HCT116 (cell line): ENCODE data around the gene IL5. TPM values are rescaled to one million over a fixed set of nuclear protein-coding genes. Genes with fewer than 3 reads are reported as not detected.

Experiments used
- ATAC-seq: fragments of 200-7000 bp; cut with Tn5 transposase; 2 replicates; pipeline ENCODE4 v1.9.1; 2020; ENCODE audit warnings: mild to moderate bottlenecking, moderate library complexity
- BruUV-seq: library from RNA; stranded (reverse); fragments of 400-500 nt; replicated peaks from 2 replicates; lab custom pipeline; 2021; lab: Mats Ljungman, UMichigan
- CTCF ChIA-PET: fragments of 300-600 bp; sonication (Branson Sonifier 250); formaldehyde crosslinking; loops from one replicate; lab custom pipeline; 2021; ENCODE audit warnings: antibody characterized with exemption; lab: Charles Lee
- POLR2A ChIA-PET: fragments of 300-600, 350-600 bp; sonication (Branson Sonifier 250); formaldehyde crosslinking; loops from one replicate; lab custom pipeline; 2021; ENCODE audit warnings: antibody characterized with exemption; lab: Charles Lee
- RAD21 ChIA-PET, 2 experiments: fragments of 300-600 bp; sonication (Branson Sonifier 250); formaldehyde crosslinking; loops; one replicate each; lab custom pipeline; 2023; ENCODE audit warnings: low total read pairs in 2 of 2; ENCODE audit not compliant: uncharacterized antibody in 2 of 2, unreplicated experiment in 2 of 2, low non-redundant PET in 1 of 2; lab: Charles Lee
- DNase-seq: peaks from one replicate; pipeline ENCODE4 v3.0.0-alpha.2; 2010; ENCODE audit warnings: low read depth, low spot score
- H2AFZ ChIP-seq: fragments of 200-600 bp; shearing (Covaris generic), sonication (generic); 2 replicates; pipeline ENCODE4 v1.6.1; 2017; ENCODE audit warnings: low read depth, mixed run types, mixed read lengths, antibody characterized with exemption, low read length; ENCODE audit not compliant: poor library complexity, severe bottlenecking
- H3K27ac ChIP-seq: 2 replicates; pipeline ENCODE4 v1.5.1; 2012; ENCODE audit warnings: low read depth, low read length
- H3K27me3 ChIP-seq: fragments of 200-600 bp; sonication (generic); 2 replicates; pipeline ENCODE4 v1.6.1; 2016; ENCODE audit warnings: mixed run types, low read length, mixed read lengths; ENCODE audit not compliant: insufficient read depth
- H3K36me3 ChIP-seq, 2 experiments: fragments of 200-500 bp in 1 of 2; fragments of 200-600 bp in 1 of 2; sonication (Bioruptor generic) in 1 of 2; sonication (generic) in 1 of 2; 2 replicates each; pipeline versions ENCODE4 v1.5.1 to v1.6.1; 2014 to 2016; ENCODE audit warnings: low read length in 2 of 2, inconsistent platforms in 1 of 2, mixed read lengths in 1 of 2, mixed run types in 1 of 2; ENCODE audit not compliant: insufficient read depth in 2 of 2, control insufficient read depth in 1 of 2
- H3K4me1 ChIP-seq, 2 experiments: fragments of 200-600 bp in 1 of 2; sonication (generic) in 1 of 2; 2 replicates each; pipeline versions ENCODE4 v1.5.1 to v1.6.1; 2012 to 2017; ENCODE audit warnings: low read length in 2 of 2, inconsistent platforms in 1 of 2, mild to moderate bottlenecking in 1 of 2, mixed read lengths in 1 of 2, mixed run types in 1 of 2, moderate library complexity in 1 of 2; ENCODE audit not compliant: insufficient read depth in 2 of 2, control insufficient read depth in 1 of 2
- H3K4me2 ChIP-seq: fragments of 200-600 bp; sonication (generic); 2 replicates; pipeline ENCODE4 v1.6.1; 2017; ENCODE audit warnings: mixed run types, low read length, mixed read lengths
- H3K4me3 ChIP-seq, 2 experiments: fragments of 200-600 bp in 1 of 2; sonication (generic) in 1 of 2; replicated peaks in 1 of 2; 2 replicates each; pipeline ENCODE4 v1.5.1; 2011 to 2016; ENCODE audit warnings: low read length in 2 of 2, control low read depth in 1 of 2, low read depth in 1 of 2, mild to moderate bottlenecking in 1 of 2, mixed read lengths in 1 of 2, mixed run types in 1 of 2
- H3K79me2 ChIP-seq: fragments of 200-600 bp; sonication (generic); 2 replicates; pipeline ENCODE4 v1.6.1; 2017; ENCODE audit warnings: mild to moderate bottlenecking, mixed run types, low read length, moderate library complexity, mixed read lengths; ENCODE audit not compliant: insufficient read depth
- H3K9ac ChIP-seq: fragments of 200-600 bp; sonication (generic); 2 replicates; pipeline ENCODE4 v1.6.1; 2016; ENCODE audit warnings: low read length, mixed read lengths
- H3K9me2 ChIP-seq: fragments of 200-600 bp; sonication (generic), shearing (Covaris generic); 2 replicates; pipeline ENCODE4 v1.6.1; 2017; ENCODE audit warnings: mixed run types, mild to moderate bottlenecking, moderate library complexity; ENCODE audit not compliant: insufficient read depth
- H3K9me3 ChIP-seq, 2 experiments: fragments of 200-500 bp in 1 of 2; fragments of 200-600 bp in 1 of 2; sonication (Bioruptor generic) in 1 of 2; sonication (generic) in 1 of 2; 2 replicates each; pipeline ENCODE4 v1.6.1; 2014 to 2017; ENCODE audit warnings: low read length in 2 of 2, mixed read lengths in 2 of 2, inconsistent platforms in 1 of 2, low read depth in 1 of 2, mild to moderate bottlenecking in 1 of 2, mixed run types in 1 of 2, moderate library complexity in 1 of 2; ENCODE audit not compliant: control insufficient read depth in 1 of 2, insufficient read depth in 1 of 2
- H4K20me1 ChIP-seq: fragments of 200-600 bp; sonication (generic), shearing (Covaris generic); 2 replicates; pipeline ENCODE4 v1.6.1; 2017; ENCODE audit warnings: mixed run types, mild to moderate bottlenecking, moderate library complexity; ENCODE audit not compliant: insufficient read depth
- ATF3 ChIP-seq: IDR thresholded peaks from 2 replicates; pipeline ENCODE4 v1.6.1; 2012
- CEBPB ChIP-seq: IDR thresholded peaks from 2 replicates; pipeline ENCODE4 v1.6.1; 2012; ENCODE audit warnings: low read depth
- CTCF ChIP-seq, 3 experiments: fragments of 200-600 bp in 1 of 3; sonication (generic) in 1 of 3; IDR thresholded peaks in 2 of 3; conservative IDR thresholded peaks in 1 of 3; 2 replicates each; pipeline ENCODE4 v1.5.1; 2012 to 2017; ENCODE audit warnings: low read depth in 2 of 3, low read length in 2 of 3, antibody characterized with exemption in 1 of 3, borderline replicate concordance in 1 of 3, control low read depth in 1 of 3, mild to moderate bottlenecking in 1 of 3, mixed read lengths in 1 of 3, mixed run types in 1 of 3, moderate library complexity in 1 of 3; ENCODE audit not compliant: insufficient read depth in 1 of 3
- FOSL1 ChIP-seq: IDR thresholded peaks from 2 replicates; pipeline ENCODE4 v1.6.1; 2012; ENCODE audit warnings: low read depth
- JUND ChIP-seq: IDR thresholded peaks from 2 replicates; pipeline ENCODE4 v1.6.1; 2012
- RAD21 ChIP-seq: IDR thresholded peaks from 2 replicates; pipeline ENCODE4 v1.6.1; 2012; ENCODE audit warnings: low read depth, mild to moderate bottlenecking
- SP1 ChIP-seq: IDR thresholded peaks from 2 replicates; pipeline ENCODE4 v1.6.1; 2012; ENCODE audit warnings: low read depth
- intact Hi-C: fragments of 100-400 bp; cut with micrococcal nuclease; formaldehyde crosslinking; loops from 2 replicates; pipeline ENCODE4 v1.10.0; 2022
- total RNA-seq: library from RNA; stranded (reverse); gene quantifications from one replicate; pipeline ENCODE4 v1.2.1, GENCODE V29; 2021; ENCODE audit not compliant: unreplicated experiment

The IL5 gene
- total RNA-seq, 1 experiment from 2014 or later = not detected

GRCh38 chr5:132510076-132510475 is 33.2 kb downstream of the IL5 start:
- Histone ChIP-seq H3K4me2 (peak overlapping the region; percentile 20; the same call in 1 of the 2 replicates), H3K4me1 (peaks cover 8 to 21% of the 10 kb centered on the region in 2 experiments), H3K27me3 (no peaks in the 10 kb centered on the region), H4K20me1 (no peaks in the 10 kb centered on the region), H3K36me3 (no peaks in the 10 kb centered on the region), H2AFZ (peak overlapping the region; percentile 36), H3K79me2 (no peaks in the 10 kb centered on the region), H3K9me3 (0 out of 4 replicates have a peak, but pooled peaks cover 0 to 4% of the 10 kb centered on the region in 2 experiments), H3K9ac (no peak overlapping the region), H3K9me2 (no peaks in the 10 kb centered on the region), H3K4me3 (no peak overlapping the region), H3K27ac (no peak overlapping the region)
- CTCF ChIA-PET = interaction anchor here (0.8 to 1.3 kb wide), 2 partner anchors 9 to 310 kb away, joined by 3 read pairs; no protein-coding TSS in a partner anchor
- POLR2A ChIA-PET = interaction anchor here (1.2 kb wide), 1 partner anchor 14 kb away, joined by 4 read pairs; no protein-coding TSS in a partner anchor
- RAD21 ChIA-PET = interaction anchor here in 1 of 2 experiments (0.5 kb wide), 1 partner anchor 124 kb away, joined by 3 read pairs; no protein-coding TSS in a partner anchor
- no TSS peak for BruUV-seq
- no peak for DNase-seq
- intact Hi-C loops = no loop called here
- TF ChIP-seq SP1 (no peak), CEBPB (peak; percentile 52; the same call in 1 of the 2 replicates), RAD21 (no peak), JUND (0 out of 2 replicates have a peak, but pooled peaks have one; percentile 14), FOSL1 (peak; percentile 33; the same call in 1 of the 2 replicates)
- no peak for ATAC-seq

GRCh38 chr5:132506094-132506692 is 37.1 kb downstream of the IL5 start:
- ATAC-seq = peak; percentile 85
- BruUV-seq = no TSS peak
- Histone ChIP-seq H3K27me3 (no peaks in the 10 kb centered on the region), H3K4me3 (no peak overlapping the region), H3K9me2 (no peaks in the 10 kb centered on the region), H3K79me2 (no peaks in the 10 kb centered on the region), H3K4me1 (peaks cover 8 to 32% of the 10 kb centered on the region in 2 experiments), H3K9me3 (no peaks in the 10 kb centered on the region), H3K9ac (no peak overlapping the region), H3K27ac (no peak overlapping the region), H3K4me2 (peak overlapping the region; percentile 6; the same call in 1 of the 2 replicates), H3K36me3 (no peaks in the 10 kb centered on the region), H2AFZ (no peak overlapping the region), H4K20me1 (no peaks in the 10 kb centered on the region)
- RAD21 ChIA-PET = interaction anchor here in 1 of 2 experiments (1.0 kb wide), 1 partner anchor 314 kb away, joined by 6 read pairs; no protein-coding TSS in a partner anchor
- intact Hi-C loops = no loop called here
- peak in 2 of 3 experiments; percentile 69 to 70; a peak in 4 of 6 replicates for TF ChIP-seq CTCF (IDR thresholded peaks at IDR 0.05 in 2 of 3, conservative IDR thresholded peaks at IDR 0.05 in 1 of 3; ENCODE audit: borderline replicate concordance in 1 of 3, insufficient read depth in 1 of 3, low read depth in 2 of 3, low read length in 2 of 3)
- TF ChIP-seq ATF3 = no peak
- DNase-seq = peak; percentile 35
- CTCF ChIA-PET = interaction anchor here (0.6 to 2.7 kb wide), 14 partner anchors 9 to 1072 kb away, joined by 3 to 18 read pairs (median 4); partner anchors contain the start of genes SLC22A4 and SLC22A5
- POLR2A ChIA-PET = interaction anchor here (0.6 to 2.0 kb wide), 4 partner anchors 16 to 356 kb away, joined by 3 to 7 read pairs (median 4); partner anchors contain the start of gene IRF1
